GM23248 (cell line): ENCODE measurements around the gene AKAP7. TPM values are rescaled to one million over a fixed set of nuclear protein-coding genes. Genes with fewer than 3 reads are reported as not detected.
A peak's percentile ranks its signal among the peaks of the same experiment; 100 is the strongest.

Source experiments
- DNase-seq: peaks from one replicate; pipeline ENCODE4 v3.0.0-alpha.2; 2015
- H2AFZ ChIP-seq: fragments of 200-600 bp; sonication (generic); 2 replicates; pipeline ENCODE4 v1.6.1; 2016; ENCODE audit warnings: antibody characterized with exemption
- H3F3A ChIP-seq: fragments of 200-600 bp; sonication (generic); 2 replicates; pipeline ENCODE4 v1.6.1; 2016; ENCODE audit warnings: mild to moderate bottlenecking, antibody characterized with exemption, mixed run types; ENCODE audit not compliant: insufficient read depth
- H3K27ac ChIP-seq: fragments of 200-600 bp; sonication (generic); 2 replicates; pipeline ENCODE4 v1.5.1; 2016; ENCODE audit warnings: mild to moderate bottlenecking
- H3K27me3 ChIP-seq: fragments of 200-600 bp; sonication (generic); replicated peaks from 2 replicates; pipeline ENCODE4 v1.6.1; 2016; ENCODE audit warnings: mild to moderate bottlenecking; ENCODE audit not compliant: insufficient read depth
- H3K36me3 ChIP-seq: fragments of 200-600 bp; sonication (generic); 2 replicates; pipeline ENCODE4 v1.6.1; 2016; ENCODE audit warnings: low read depth, mild to moderate bottlenecking
- H3K4me1 ChIP-seq: fragments of 200-600 bp; sonication (generic); 2 replicates; pipeline ENCODE4 v1.6.1; 2016; ENCODE audit warnings: mild to moderate bottlenecking; ENCODE audit not compliant: insufficient read depth
- H3K4me2 ChIP-seq: fragments of 200-600 bp; sonication (generic); one replicate; pipeline ENCODE4 v1.6.1; 2016; ENCODE audit warnings: mild to moderate bottlenecking; ENCODE audit not compliant: unreplicated experiment
- H3K4me3 ChIP-seq: fragments of 200-600 bp; sonication (generic); 2 replicates; pipeline ENCODE4 v1.5.1; 2016; ENCODE audit warnings: mild to moderate bottlenecking
- H3K79me2 ChIP-seq: fragments of 200-600 bp; sonication (generic); 2 replicates; pipeline ENCODE4 v1.6.1; 2016; ENCODE audit warnings: mild to moderate bottlenecking; ENCODE audit not compliant: insufficient read depth
- H3K9ac ChIP-seq: fragments of 200-600 bp; sonication (generic); 2 replicates; pipeline ENCODE4 v1.6.1; 2016; ENCODE audit warnings: mild to moderate bottlenecking
- H3K9me2 ChIP-seq: fragments of 200-600 bp; sonication (generic); 2 replicates; pipeline ENCODE4 v1.6.1; 2016; ENCODE audit warnings: mixed run types, mild to moderate bottlenecking, moderate library complexity; ENCODE audit not compliant: insufficient read depth
- H3K9me3 ChIP-seq: fragments of 200-600 bp; sonication (generic); one replicate; pipeline ENCODE4 v1.6.1; 2017; ENCODE audit warnings: low read depth
- H4K20me1 ChIP-seq: fragments of 200-600 bp; sonication (generic); 2 replicates; pipeline ENCODE4 v1.6.0; 2016; ENCODE audit not compliant: insufficient read depth
- EZH2 ChIP-seq: fragments of 200-600 bp; sonication (generic); IDR thresholded peaks from 2 replicates; pipeline ENCODE4 v1.6.1; 2018; ENCODE audit warnings: antibody characterized with exemption, mild to moderate bottlenecking; ENCODE audit not compliant: insufficient read depth, poor library complexity, severe bottlenecking
- EZH2phosphoT487 ChIP-seq: fragments of 200-600 bp; sonication (generic); IDR thresholded peaks from 2 replicates; pipeline ENCODE4 v1.6.1; 2018; ENCODE audit warnings: antibody characterized with exemption, moderate library complexity, mild to moderate bottlenecking, low read depth; ENCODE audit not compliant: insufficient read depth
- WGBS, 2 experiments: methylation state at CpG; one replicate each; pipeline ENCODE4 v1.1.6; 2015 to 2017; ENCODE audit warnings: low lambda C conversion rate in 2 of 2, low coverage in 1 of 2; ENCODE audit errors: missing lambda C conversion rate in 2 of 2; 5-methylcytosine and 5-hydroxymethylcytosine counted together
- in situ Hi-C: fragments of 300-500 bp; cut with MboI; formaldehyde crosslinking; loops from 2 replicates; pipeline ENCODE4 v1.15.0; 2020
- polyA plus RNA-seq: library from polyadenylated mRNA; unstranded; fragments of >200 nt; fragmentation: Nextera tagmentation; extraction: Ambion mirVana; gene quantifications from 2 replicates; pipeline ENCODE4 v1.2.1, GENCODE V29; 2016
- total RNA-seq: library from RNA; depleted of rRNA; stranded (reverse); fragments of >200 nt; shearing (Covaris generic); gene quantifications from 2 replicates; pipeline ENCODE4 v1.2.3, GENCODE V29; 2014

Gene AKAP7
- total and polyA plus RNA-seq, 2 experiments from 2014 or later: 3.2 to 8.2 TPM

GRCh38 chr6:131132360-131132759 is 2.9 kb upstream of the AKAP7 start:
- Histone ChIP-seq H3K9me2 (no peaks in the 10 kb centered on the region), H3K9ac (no peak overlapping the region), H3K36me3 (no peaks in the 10 kb centered on the region), H3K4me1 (peaks cover 12% of the 10 kb centered on the region; the same call in 1 of the 2 replicates), H3K27ac (no peak overlapping the region), H3F3A (peaks cover 15% of the 10 kb centered on the region; the same call in 1 of the 2 replicates), H3K9me3 (no peaks in the 10 kb centered on the region), H3K79me2 (no peaks in the 10 kb centered on the region), H2AFZ (no peak overlapping the region), H3K27me3 (no peaks in the 10 kb centered on the region), H4K20me1 (no peaks in the 10 kb centered on the region), H3K4me2 (no peak overlapping the region), H3K4me3 (no peak overlapping the region)
- DNase-seq: no peak
- in situ Hi-C loops: no loop called here
- TF ChIP-seq EZH2phosphoT487 (no peak), EZH2 (no peak)
- WGBS, 2 experiments: 93% methylated on average over 3 to 4 of the region's 4 CpGs

- peak overlapping the region; percentile 87 for H3K9ac ChIP-seq
- H3K4me3 ChIP-seq: peak overlapping the region; percentile 96
- no peaks in the 10 kb centered on the region for H3K9me3 ChIP-seq
- H3K9me2 ChIP-seq: no peaks in the 10 kb centered on the region
- peak; percentile 2 for DNase-seq
- H3K4me1 ChIP-seq: peaks cover 12% of the 10 kb centered on the region; the same call in 1 of the 2 replicates
- peak overlapping the region; percentile 73 for H3K27ac ChIP-seq
- no peaks in the 10 kb centered on the region for H3K79me2 ChIP-seq
- H4K20me1 ChIP-seq: no peaks in the 10 kb centered on the region
- H3K36me3 ChIP-seq: no peaks in the 10 kb centered on the region
- no peaks in the 10 kb centered on the region for H3K27me3 ChIP-seq
- WGBS, 2 experiments: 62 to 64% methylated on average over 14 of the region's 14 CpGs
- peak overlapping the region; percentile 77 for H3K4me2 ChIP-seq
- H2AFZ ChIP-seq: peak overlapping the region; percentile 91
- TF ChIP-seq EZH2 (no peak), EZH2phosphoT487 (no peak)
- H3F3A ChIP-seq: peaks cover 15% of the 10 kb centered on the region; the same call in 1 of the 2 replicates
- in situ Hi-C loops: no loop called here
Observed at GRCh38 chr6:131134220-131134979, 867 bp upstream of the AKAP7 start.

GRCh38 chr6:131134980-131135243 is 355 bp upstream of the AKAP7 start:
- Histone ChIP-seq H2AFZ (peak overlapping the region; percentile 91), H3F3A (peaks cover 15% of the 10 kb centered on the region; the same call in 1 of the 2 replicates), H3K27me3 (no peaks in the 10 kb centered on the region), H3K36me3 (no peaks in the 10 kb centered on the region), H3K4me3 (peak overlapping the region; percentile 96), H3K4me1 (peaks cover 12% of the 10 kb centered on the region; the same call in 1 of the 2 replicates), H3K9ac (peak overlapping the region; percentile 87), H3K79me2 (no peaks in the 10 kb centered on the region), H3K9me2 (no peaks in the 10 kb centered on the region), H3K4me2 (peak overlapping the region; percentile 77), H3K27ac (peak overlapping the region; percentile 73), H4K20me1 (no peaks in the 10 kb centered on the region), H3K9me3 (no peaks in the 10 kb centered on the region)
- 2 to 3% methylated on average over 4 of the region's 4 CpGs for WGBS, 2 experiments
- in situ Hi-C loops: no loop called here
- TF ChIP-seq EZH2phosphoT487 (no peak), EZH2 (no peak)
- no peak for DNase-seq

- no peaks in the 10 kb centered on the region for H3K27me3 ChIP-seq
- no peaks in the 10 kb centered on the region for H3K36me3 ChIP-seq
- 2% methylated on average over 17 of the region's 17 CpGs for WGBS, 2 experiments
- no peaks in the 10 kb centered on the region for H3K9me3 ChIP-seq
- no peaks in the 10 kb centered on the region for H4K20me1 ChIP-seq
- H3K4me1 ChIP-seq: peaks cover 12% of the 10 kb centered on the region; the same call in 1 of the 2 replicates
- H3K9me2 ChIP-seq: no peaks in the 10 kb centered on the region
- no peak for TF ChIP-seq EZH2
- no peak for TF ChIP-seq EZH2phosphoT487
- peak overlapping the region; percentile 97 for H2AFZ ChIP-seq
- peak overlapping the region; percentile 96 for H3K4me3 ChIP-seq
- in situ Hi-C loops: no loop called here
- H3K9ac ChIP-seq: peak overlapping the region; percentile 87
- peak; percentile 83 for DNase-seq
- H3F3A ChIP-seq: peaks cover 15% of the 10 kb centered on the region; the same call in 1 of the 2 replicates
- H3K79me2 ChIP-seq: no peaks in the 10 kb centered on the region
- peak overlapping the region; percentile 73 for H3K27ac ChIP-seq
- H3K4me2 ChIP-seq: peak overlapping the region; percentile 93
Observed at GRCh38 chr6:131136021-131136786, 937 bp downstream of the AKAP7 start.
